ENCODE measurements around the gene ASIC2.

The ASIC2 gene

DNA sequence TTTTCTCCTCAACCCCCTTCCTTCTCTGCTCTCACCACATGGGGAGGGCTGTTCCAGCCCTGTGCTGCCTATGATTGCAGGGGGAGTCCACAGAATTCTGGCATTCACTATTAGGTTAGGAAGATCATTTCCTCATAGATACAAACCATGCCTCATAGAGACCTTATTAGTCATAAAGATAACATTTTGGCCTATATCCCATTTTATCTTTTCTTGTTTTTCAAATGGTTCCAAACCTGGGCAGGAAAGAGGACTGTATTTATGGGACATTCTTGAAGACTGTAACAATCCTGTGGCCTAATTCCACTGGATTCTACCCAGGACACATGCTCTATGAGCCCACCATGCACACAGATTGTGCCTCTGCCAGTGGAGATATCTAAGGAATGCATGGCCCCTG, 51.7 kb downstream of the ASIC2 start:
- Histone ChIP-seq H3K27me3 (ENCODE audit: low read depth, low read length) (no peaks in the 10 kb centered on the region), H3K9me3 (ENCODE audit: control insufficient read depth in 1 of 2, low read length in 2 of 2) (no peaks in the 10 kb centered on the region), H3K4me3 (ENCODE audit: low read depth in 1 of 2, low read length in 2 of 2) (no peak overlapping the region), H3K36me3 (ENCODE audit: control insufficient read depth in 1 of 2, insufficient read depth in 2 of 2, low read length in 2 of 2) (no peaks in the 10 kb centered on the region), H3K4me1 (ENCODE audit: control insufficient read depth in 1 of 2, insufficient read depth in 2 of 2, low read length in 2 of 2) (no peaks in the 10 kb centered on the region), H3K27ac (ENCODE audit: low read length) (no peak overlapping the region)

DNA sequence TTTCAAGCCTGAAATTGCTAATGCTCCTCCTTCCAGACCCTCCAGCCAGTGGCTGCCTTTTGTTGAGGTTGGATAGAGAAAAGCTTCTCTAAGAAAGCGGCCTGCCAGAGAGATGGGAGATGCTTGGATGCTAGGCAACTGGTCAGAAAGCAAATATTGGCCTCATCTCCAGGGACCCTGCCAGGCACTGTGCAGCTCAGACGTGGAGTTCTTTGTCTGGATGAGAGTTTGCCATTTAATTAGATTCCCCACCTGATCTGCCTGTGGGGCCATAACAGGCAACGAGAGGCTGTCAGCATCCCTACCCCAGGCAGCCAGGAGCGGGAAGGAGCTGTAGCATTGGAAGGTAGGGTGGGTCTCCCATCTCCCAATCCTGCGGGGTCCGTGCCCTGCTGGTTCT, 52.7 kb downstream of the ASIC2 start:
- H3K9me3 ChIP-seq (ENCODE audit: control insufficient read depth in 1 of 2, low read length in 2 of 2) = no peaks in the 10 kb centered on the region
- no peak overlapping the region for H3K27ac ChIP-seq (ENCODE audit: low read length)
- H3K36me3 ChIP-seq (ENCODE audit: control insufficient read depth in 1 of 2, insufficient read depth in 2 of 2, low read length in 2 of 2) = no peaks in the 10 kb centered on the region
- no peak overlapping the region for H3K4me3 ChIP-seq (ENCODE audit: low read depth in 1 of 2, low read length in 2 of 2)
- H3K27me3 ChIP-seq (ENCODE audit: low read depth, low read length) = no peaks in the 10 kb centered on the region
- H3K4me1 ChIP-seq (ENCODE audit: control insufficient read depth in 1 of 2, insufficient read depth in 2 of 2, low read length in 2 of 2) = peaks cover 0 to 2% of the 10 kb centered on the region in 2 donors

GRCh38 chr17:33239702-33240101, 53.4 kb downstream of the ASIC2 start:
- Histone ChIP-seq H3K4me3 (ENCODE audit: low read depth in 1 of 2, low read length in 2 of 2) (no peak overlapping the region), H3K36me3 (ENCODE audit: control insufficient read depth in 1 of 2, insufficient read depth in 2 of 2, low read length in 2 of 2) (no peaks in the 10 kb centered on the region), H3K27me3 (ENCODE audit: low read depth, low read length) (no peaks in the 10 kb centered on the region), H3K9me3 (ENCODE audit: control insufficient read depth in 1 of 2, low read length in 2 of 2) (no peaks in the 10 kb centered on the region), H3K27ac (ENCODE audit: low read length) (no peak overlapping the region), H3K4me1 (ENCODE audit: control insufficient read depth in 1 of 2, insufficient read depth in 2 of 2, low read length in 2 of 2) (peaks cover 0 to 9% of the 10 kb centered on the region in 2 donors)

DNA sequence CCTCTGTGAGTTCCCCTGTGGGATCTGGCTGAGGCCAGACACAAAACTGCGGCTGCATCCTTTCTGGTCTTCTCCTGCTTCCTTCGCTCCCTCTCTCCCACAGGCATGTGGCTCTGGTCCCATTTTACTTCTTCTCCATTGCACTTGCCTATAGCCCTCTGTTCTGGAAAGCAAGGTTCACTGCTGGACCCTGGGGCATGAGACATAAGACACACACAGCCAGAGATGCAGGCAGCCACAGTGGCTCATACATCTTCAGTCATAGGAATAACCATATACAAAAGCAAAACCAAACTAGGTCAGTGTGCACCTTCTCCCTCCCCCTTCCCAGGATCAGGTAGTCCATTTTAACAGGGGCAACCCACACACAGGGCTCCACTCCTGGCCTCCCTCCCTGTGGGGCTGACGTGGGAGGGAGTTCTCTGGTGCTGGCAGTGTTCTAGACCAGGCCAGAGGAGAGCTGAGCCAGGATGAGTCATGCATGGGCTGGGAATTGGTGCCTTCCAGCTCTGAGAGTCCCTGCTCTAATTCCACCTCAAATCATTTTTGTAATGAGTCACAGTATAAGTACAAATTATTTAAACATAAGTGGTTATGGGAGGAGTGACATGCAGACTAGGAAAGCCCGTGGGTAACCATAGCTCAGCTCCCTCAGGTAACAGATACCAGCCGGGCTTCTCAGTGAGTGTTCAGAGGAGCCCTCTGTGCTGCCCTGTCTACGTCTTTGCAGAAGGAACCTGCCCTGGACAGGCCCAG, 58.0 kb downstream of the ASIC2 start:
- H3K4me3 ChIP-seq (ENCODE audit: low read depth in 1 of 2, low read length in 2 of 2) = no peak overlapping the region
- no peak overlapping the region for H3K27ac ChIP-seq (ENCODE audit: low read length)
- H3K4me1 ChIP-seq (ENCODE audit: control insufficient read depth in 1 of 2, insufficient read depth in 2 of 2, low read length in 2 of 2) = peaks cover 0 to 11% of the 10 kb centered on the region in 2 donors
- no peaks in the 10 kb centered on the region for H3K36me3 ChIP-seq (ENCODE audit: control insufficient read depth in 1 of 2, insufficient read depth in 2 of 2, low read length in 2 of 2)
- H3K27me3 ChIP-seq (ENCODE audit: low read depth, low read length) = no peaks in the 10 kb centered on the region
- no peaks in the 10 kb centered on the region for H3K9me3 ChIP-seq (ENCODE audit: control insufficient read depth in 1 of 2, low read length in 2 of 2)

GRCh38 chr17:33234233-33234632, 58.9 kb downstream of the ASIC2 start:
- Histone ChIP-seq H3K4me3 (ENCODE audit: low read depth in 1 of 2, low read length in 2 of 2) (no peak overlapping the region), H3K9me3 (ENCODE audit: control insufficient read depth in 1 of 2, low read length in 2 of 2) (no peaks in the 10 kb centered on the region), H3K36me3 (ENCODE audit: control insufficient read depth in 1 of 2, insufficient read depth in 2 of 2, low read length in 2 of 2) (no peaks in the 10 kb centered on the region), H3K27me3 (ENCODE audit: low read depth, low read length) (no peaks in the 10 kb centered on the region), H3K4me1 (ENCODE audit: control insufficient read depth in 1 of 2, insufficient read depth in 2 of 2, low read length in 2 of 2) (peaks cover 0 to 11% of the 10 kb centered on the region in 2 donors), H3K27ac (ENCODE audit: low read length) (no peak overlapping the region)

GRCh38 chr17:33233811-33234177, 59.3 kb downstream of the ASIC2 start:
- H3K27me3 ChIP-seq (ENCODE audit: low read depth, low read length) = no peaks in the 10 kb centered on the region
- no peak overlapping the region for H3K27ac ChIP-seq (ENCODE audit: low read length)
- H3K9me3 ChIP-seq (ENCODE audit: control insufficient read depth in 1 of 2, low read length in 2 of 2) = no peaks in the 10 kb centered on the region
- H3K4me3 ChIP-seq (ENCODE audit: low read depth in 1 of 2, low read length in 2 of 2) = no peak overlapping the region
- H3K4me1 ChIP-seq (ENCODE audit: control insufficient read depth in 1 of 2, insufficient read depth in 2 of 2, low read length in 2 of 2) = peaks cover 0 to 11% of the 10 kb centered on the region in 2 donors
- no peaks in the 10 kb centered on the region for H3K36me3 ChIP-seq (ENCODE audit: control insufficient read depth in 1 of 2, insufficient read depth in 2 of 2, low read length in 2 of 2)

GRCh38 chr17:33229499-33229898, 63.6 kb downstream of the ASIC2 start:
- Histone ChIP-seq H3K4me3 (ENCODE audit: low read depth in 1 of 2, low read length in 2 of 2) (no peak overlapping the region), H3K27me3 (ENCODE audit: low read depth, low read length) (no peaks in the 10 kb centered on the region), H3K27ac (ENCODE audit: low read length) (no peak overlapping the region), H3K9me3 (ENCODE audit: control insufficient read depth in 1 of 2, low read length in 2 of 2) (no peaks in the 10 kb centered on the region), H3K36me3 (ENCODE audit: control insufficient read depth in 1 of 2, insufficient read depth in 2 of 2, low read length in 2 of 2) (no peaks in the 10 kb centered on the region), H3K4me1 (ENCODE audit: control insufficient read depth in 1 of 2, insufficient read depth in 2 of 2, low read length in 2 of 2) (no peaks in the 10 kb centered on the region)

GRCh38 chr17:33229028-33229427, 64.1 kb downstream of the ASIC2 start:
- Histone ChIP-seq H3K4me1 (ENCODE audit: control insufficient read depth in 1 of 2, insufficient read depth in 2 of 2, low read length in 2 of 2) (no peaks in the 10 kb centered on the region), H3K27me3 (ENCODE audit: low read depth, low read length) (no peaks in the 10 kb centered on the region), H3K4me3 (ENCODE audit: low read depth in 1 of 2, low read length in 2 of 2) (no peak overlapping the region), H3K9me3 (ENCODE audit: control insufficient read depth in 1 of 2, low read length in 2 of 2) (no peaks in the 10 kb centered on the region), H3K36me3 (ENCODE audit: control insufficient read depth in 1 of 2, insufficient read depth in 2 of 2, low read length in 2 of 2) (no peaks in the 10 kb centered on the region), H3K27ac (ENCODE audit: low read length) (no peak overlapping the region)

DNA sequence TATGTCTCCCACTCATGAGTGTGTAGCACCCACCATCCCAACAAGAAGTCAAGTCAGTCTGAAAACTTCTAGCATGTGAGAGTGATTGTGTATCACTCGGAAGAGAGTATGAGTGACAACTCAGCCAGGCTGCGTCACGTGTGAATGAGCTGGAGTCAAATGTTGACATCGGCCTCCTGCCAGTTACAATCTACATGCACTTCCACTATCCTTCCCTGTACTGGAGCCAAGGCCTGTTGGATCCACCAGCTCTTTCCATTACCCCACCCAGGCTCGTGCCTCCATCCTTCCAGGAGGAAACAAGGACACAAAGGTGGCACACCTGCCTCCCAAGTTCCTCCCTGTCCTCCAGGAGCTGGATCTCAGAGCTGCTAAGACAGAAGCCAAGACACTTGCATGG, 64.5 kb downstream of the ASIC2 start:
- Histone ChIP-seq H3K27ac (ENCODE audit: low read length) (no peak overlapping the region), H3K27me3 (ENCODE audit: low read depth, low read length) (no peaks in the 10 kb centered on the region), H3K4me1 (ENCODE audit: control insufficient read depth in 1 of 2, insufficient read depth in 2 of 2, low read length in 2 of 2) (no peaks in the 10 kb centered on the region), H3K9me3 (ENCODE audit: control insufficient read depth in 1 of 2, low read length in 2 of 2) (no peaks in the 10 kb centered on the region), H3K4me3 (ENCODE audit: low read depth in 1 of 2, low read length in 2 of 2) (no peak overlapping the region), H3K36me3 (ENCODE audit: control insufficient read depth in 1 of 2, insufficient read depth in 2 of 2, low read length in 2 of 2) (no peaks in the 10 kb centered on the region)

DNA sequence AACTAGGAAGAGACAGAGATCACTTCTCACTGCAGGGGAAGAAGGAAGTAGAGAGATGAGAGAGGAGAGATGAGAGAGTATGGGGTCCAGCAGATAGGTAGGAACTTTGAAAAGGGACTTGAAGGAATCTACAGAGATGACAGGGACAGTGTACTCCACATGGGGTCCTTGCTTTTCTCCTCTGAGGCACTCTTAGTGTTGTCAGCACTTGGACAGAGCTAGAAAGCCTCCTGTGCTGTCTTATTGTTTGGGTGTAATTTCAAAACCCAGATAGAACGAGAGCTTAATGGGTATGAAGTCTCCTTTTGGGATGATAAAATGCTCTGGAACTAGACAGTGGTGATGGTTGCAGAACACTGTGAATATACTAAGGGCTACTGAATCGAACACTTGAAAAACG, 65.2 kb downstream of the ASIC2 start:
- Histone ChIP-seq H3K9me3 (ENCODE audit: control insufficient read depth in 1 of 2, low read length in 2 of 2) (no peaks in the 10 kb centered on the region), H3K4me3 (ENCODE audit: low read depth in 1 of 2, low read length in 2 of 2) (no peak overlapping the region), H3K27ac (ENCODE audit: low read length) (no peak overlapping the region), H3K4me1 (ENCODE audit: control insufficient read depth in 1 of 2, insufficient read depth in 2 of 2, low read length in 2 of 2) (no peaks in the 10 kb centered on the region), H3K36me3 (ENCODE audit: control insufficient read depth in 1 of 2, insufficient read depth in 2 of 2, low read length in 2 of 2) (no peaks in the 10 kb centered on the region), H3K27me3 (ENCODE audit: low read depth, low read length) (no peaks in the 10 kb centered on the region)

DNA sequence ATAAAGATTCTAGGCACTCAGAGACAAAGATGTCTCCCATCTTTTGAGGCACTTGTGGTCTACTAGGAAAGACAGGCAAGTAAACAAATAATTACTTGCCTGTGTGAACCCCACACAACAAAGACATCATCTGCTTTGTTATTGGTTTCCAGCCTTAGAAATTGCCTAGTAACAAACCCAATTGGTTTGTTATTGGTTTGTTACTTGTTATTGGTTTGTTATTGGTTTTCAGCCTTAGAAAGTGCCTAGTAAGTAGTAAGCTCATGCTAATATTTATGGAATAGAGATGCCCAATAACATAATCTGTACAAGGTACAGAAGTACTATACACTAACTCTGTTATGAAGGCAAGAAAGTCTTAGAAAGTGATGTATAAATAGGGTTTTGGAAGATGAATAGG, 67.1 kb downstream of the ASIC2 start:
- no peaks in the 10 kb centered on the region for H3K27me3 ChIP-seq (ENCODE audit: low read depth, low read length)
- H3K36me3 ChIP-seq (ENCODE audit: control insufficient read depth in 1 of 2, insufficient read depth in 2 of 2, low read length in 2 of 2) = no peaks in the 10 kb centered on the region
- H3K4me1 ChIP-seq (ENCODE audit: control insufficient read depth in 1 of 2, insufficient read depth in 2 of 2, low read length in 2 of 2) = no peaks in the 10 kb centered on the region
- H3K9me3 ChIP-seq (ENCODE audit: control insufficient read depth in 1 of 2, low read length in 2 of 2) = no peaks in the 10 kb centered on the region
- no peak overlapping the region for H3K4me3 ChIP-seq (ENCODE audit: low read depth in 1 of 2, low read length in 2 of 2)
- H3K27ac ChIP-seq (ENCODE audit: low read length) = no peak overlapping the region

DNA sequence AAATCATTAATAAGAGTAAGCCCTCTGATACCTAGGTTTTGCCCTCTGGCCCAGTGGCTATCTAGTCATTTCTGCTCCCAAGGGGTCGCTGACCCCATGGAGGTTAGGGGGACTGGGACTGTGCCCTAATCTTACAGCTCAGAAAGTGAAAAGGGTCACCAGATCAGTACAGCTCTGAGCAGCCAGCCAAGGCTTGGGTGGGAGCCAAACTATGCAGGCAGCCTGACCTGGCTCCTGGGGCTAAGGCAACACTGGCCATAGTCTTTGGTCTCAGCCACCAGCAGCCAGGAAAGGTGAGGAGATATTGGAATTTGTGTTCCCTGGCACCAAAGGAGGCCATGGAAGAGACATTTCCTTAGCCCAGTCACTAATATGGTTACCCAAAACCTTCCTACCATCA, 67.6 kb downstream of the ASIC2 start:
- H3K4me1 ChIP-seq (ENCODE audit: control insufficient read depth in 1 of 2, insufficient read depth in 2 of 2, low read length in 2 of 2) = no peaks in the 10 kb centered on the region

More for the DNA sequence above, 67.6 kb downstream of the ASIC2 start:
- no peak overlapping the region for H3K4me3 ChIP-seq (ENCODE audit: low read depth in 1 of 2, low read length in 2 of 2)
- H3K27ac ChIP-seq (ENCODE audit: low read length) = no peak overlapping the region
- H3K27me3 ChIP-seq (ENCODE audit: low read depth, low read length) = no peaks in the 10 kb centered on the region
- no peaks in the 10 kb centered on the region for H3K36me3 ChIP-seq (ENCODE audit: control insufficient read depth in 1 of 2, insufficient read depth in 2 of 2, low read length in 2 of 2)
- no peaks in the 10 kb centered on the region for H3K9me3 ChIP-seq (ENCODE audit: control insufficient read depth in 1 of 2, low read length in 2 of 2)

Data from muscle layer of duodenum (tissue), 2 donors.